ENCODE data around the gene NUFIP2.
"Not testable (repeated sequence)": the region's sequence is repeated elsewhere in the genome, so short reads cannot be mapped to it uniquely, and the experiment has no call there.

The NUFIP2 gene

GRCh38 chr17:29293890-29294579, at the start of gene NUFIP2:
TSS of gene NUFIP2 (minus strand) at chr17:29294148. CDS start at chr17:29294059, 89 bp downstream.
- peak; percentile 86 for DNase-seq

GRCh38 chr17:29342158-29342765, 48.3 kb upstream of the NUFIP2 start:
- no peak for DNase-seq

- no peak for DNase-seq
These were observed 47.8 kb upstream of the NUFIP2 start for GRCh38 chr17:29341726-29342125.

- not testable (repeated sequence) for DNase-seq
These were observed 45.1 kb upstream of the NUFIP2 start for GRCh38 chr17:29339016-29339415.

- DNase-seq, result no peak
These were observed 37.7 kb upstream of the NUFIP2 start for GRCh38 chr17:29331708-29332085.

GRCh38 chr17:29331075-29331707, 37.2 kb upstream of the NUFIP2 start:
- DNase-seq, result no peak

- no peak for DNase-seq
These were observed 33.5 kb upstream of the NUFIP2 start for GRCh38 chr17:29327412-29327811.

- no peak for DNase-seq
These were observed 32.3 kb upstream of the NUFIP2 start for GRCh38 chr17:29326023-29326813.

GRCh38 chr17:29322363-29322762, 28.4 kb upstream of the NUFIP2 start:
- DNase-seq, result no peak

GRCh38 chr17:29303386-29303785, 9.4 kb upstream of the NUFIP2 start:
- no peak for DNase-seq

- DNase-seq, result no peak
These were observed 5.1 kb upstream of the NUFIP2 start for GRCh38 chr17:29299031-29299430.

- no peak for DNase-seq
These were observed 1.5 kb upstream of the NUFIP2 start for GRCh38 chr17:29295420-29295819.

- no peak for DNase-seq
These were observed 592 bp upstream of the NUFIP2 start for GRCh38 chr17:29294580-29294900.

- no peak for DNase-seq
These were observed 707 bp downstream of the NUFIP2 start for GRCh38 chr17:29292992-29293889.

- DNase-seq, result no peak
These were observed 1.6 kb downstream of the NUFIP2 start for GRCh38 chr17:29292071-29292991.

- DNase-seq, result no peak
These were observed 2.7 kb downstream of the NUFIP2 start for GRCh38 chr17:29291163-29291752.

GRCh38 chr17:29289852-29290251, 4.1 kb downstream of the NUFIP2 start:
- no peak for DNase-seq

- no peak for DNase-seq
These were observed 10.0 kb downstream of the NUFIP2 start for GRCh38 chr17:29283961-29284360.

- no peak for DNase-seq
These were observed 10.5 kb downstream of the NUFIP2 start for GRCh38 chr17:29283496-29283895.

GRCh38 chr17:29279397-29280070, 14.4 kb downstream of the NUFIP2 start:
- no peak for DNase-seq

Measured in NCI-H2081 treated with DMSO at 0.1 percent for 48 hours (cell line).